Fibroblast of the conjunctiva (primary cell): ENCODE measurements around the gene BACH2.
"Not testable (repeated sequence)": the region's sequence is repeated elsewhere in the genome, so short reads cannot be mapped to it uniquely, and the experiment has no call there.

Experiments
- DNase-seq: peaks from one replicate; pipeline ENCODE4 v3.0.0-alpha.2; 2010; ENCODE audit warnings: low read depth

Gene BACH2

DNA sequence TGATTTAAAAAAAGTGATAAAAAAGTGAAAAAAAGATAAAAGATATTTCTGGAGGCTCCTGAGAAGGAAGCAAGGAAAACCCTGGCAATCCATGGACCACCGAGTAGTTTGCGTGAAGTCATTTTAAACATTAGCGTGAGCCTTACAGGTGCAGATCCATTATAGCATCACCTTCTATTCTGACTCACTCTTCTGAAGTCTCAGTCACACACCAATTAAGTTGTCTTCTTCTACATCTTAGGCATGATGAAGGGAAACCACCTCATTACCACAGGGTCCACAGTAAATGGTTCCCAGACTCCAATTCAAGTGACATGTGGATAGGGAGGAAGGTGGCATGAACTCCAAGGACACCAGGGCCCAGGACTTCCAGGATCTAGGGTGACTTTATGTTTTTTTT is 303.2 kb downstream of the BACH2 start:
- DNase-seq, result no peak

DNA sequence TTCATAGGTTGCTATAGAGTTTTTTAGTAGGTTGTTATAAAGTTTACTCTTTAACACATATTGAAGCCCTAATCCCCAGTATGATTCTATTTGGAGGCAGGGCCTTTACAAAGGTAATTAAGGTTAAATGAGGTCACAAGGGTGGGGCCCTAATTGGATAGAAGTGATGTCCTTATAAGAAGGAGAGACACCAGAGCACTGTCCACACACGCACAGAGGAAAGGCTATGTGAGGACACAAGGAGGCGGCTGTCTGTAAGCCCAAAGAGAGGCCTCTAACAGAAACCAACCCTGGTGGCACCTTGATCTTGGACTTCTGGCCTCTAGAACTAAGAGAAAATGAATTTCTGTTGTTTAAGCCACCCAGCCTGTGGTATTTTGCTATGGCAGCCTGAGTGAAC is 303.8 kb downstream of the BACH2 start:
- no peak for DNase-seq

DNA sequence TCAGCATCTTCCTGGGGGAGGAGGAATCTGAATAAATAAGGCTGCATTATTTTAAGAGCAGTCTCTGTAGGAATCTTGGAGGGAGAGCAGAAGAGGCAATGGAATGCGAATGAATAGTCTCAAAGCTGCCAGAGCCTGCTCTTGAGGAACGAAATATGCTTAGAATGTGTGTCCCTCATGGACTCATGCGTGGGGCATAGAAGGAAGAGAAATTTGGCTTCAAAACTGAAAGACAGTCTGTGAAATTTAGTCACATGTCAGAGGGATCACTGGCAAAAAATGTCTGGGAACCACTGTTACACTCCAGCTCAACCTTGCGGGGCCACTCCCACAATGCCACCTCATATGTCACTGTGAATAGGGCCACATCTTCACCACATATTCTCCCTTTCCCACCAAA is 306.9 kb downstream of the BACH2 start:
- DNase-seq, result no peak

DNA sequence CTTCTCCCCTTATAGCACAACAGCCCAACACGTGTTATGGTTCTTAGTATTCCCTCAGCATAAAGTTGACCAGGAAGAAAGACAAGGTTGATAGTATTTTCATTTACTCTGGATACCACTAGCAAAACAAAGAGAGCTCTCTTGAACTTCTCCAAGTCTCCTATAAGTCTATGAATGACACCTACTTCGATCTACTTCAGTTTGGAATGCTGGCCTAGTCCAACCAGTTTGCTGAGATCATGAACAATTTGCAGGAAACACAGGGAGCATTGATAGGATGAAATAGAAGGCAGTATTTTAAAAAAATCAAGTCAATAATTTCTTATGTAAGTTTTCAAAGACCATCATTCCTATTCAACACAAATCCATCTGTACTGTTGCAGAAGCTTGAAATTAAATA is 308.8 kb downstream of the BACH2 start:
- DNase-seq, result no peak

DNA sequence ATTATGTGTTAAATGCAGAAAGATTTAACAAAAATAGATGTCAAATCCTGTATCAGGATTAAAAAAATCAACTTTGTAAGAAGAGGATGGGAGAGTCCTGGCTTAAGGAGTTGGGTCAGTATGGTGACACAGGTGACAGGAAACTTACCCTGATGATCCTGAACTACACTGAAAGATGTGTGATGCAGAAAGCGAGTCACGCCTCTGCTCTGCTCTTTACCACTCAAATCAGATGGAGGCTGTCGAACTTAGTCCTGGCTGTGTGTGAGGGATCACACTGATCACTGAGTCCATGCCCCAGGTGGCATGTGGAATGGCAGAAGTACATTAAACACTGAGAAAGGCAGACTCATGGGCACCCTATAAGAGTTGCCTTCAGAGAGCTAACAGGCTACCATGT is 309.5 kb downstream of the BACH2 start:
- DNase-seq, result no peak

DNA sequence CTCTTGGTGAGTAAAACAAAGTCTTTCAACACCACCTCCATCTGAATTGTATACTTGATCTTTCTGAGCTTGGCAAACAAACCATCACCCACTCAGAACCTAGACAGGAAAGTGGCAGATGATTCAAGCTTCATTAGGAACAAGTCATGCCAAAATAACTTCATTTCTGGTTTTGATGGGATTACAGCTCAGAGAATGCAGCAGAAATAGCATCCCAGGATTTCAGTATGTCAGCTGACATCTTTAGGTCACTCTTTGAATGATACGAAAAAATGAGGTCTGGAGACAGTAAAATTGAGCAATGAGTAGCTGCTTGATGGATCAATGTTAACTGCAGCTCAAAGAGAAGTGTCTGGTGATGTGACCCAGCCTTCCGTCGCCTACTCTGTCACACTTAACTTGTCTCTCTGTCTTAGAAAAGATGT is 310.0 kb downstream of the BACH2 start:
- DNase-seq, result no peak

DNA sequence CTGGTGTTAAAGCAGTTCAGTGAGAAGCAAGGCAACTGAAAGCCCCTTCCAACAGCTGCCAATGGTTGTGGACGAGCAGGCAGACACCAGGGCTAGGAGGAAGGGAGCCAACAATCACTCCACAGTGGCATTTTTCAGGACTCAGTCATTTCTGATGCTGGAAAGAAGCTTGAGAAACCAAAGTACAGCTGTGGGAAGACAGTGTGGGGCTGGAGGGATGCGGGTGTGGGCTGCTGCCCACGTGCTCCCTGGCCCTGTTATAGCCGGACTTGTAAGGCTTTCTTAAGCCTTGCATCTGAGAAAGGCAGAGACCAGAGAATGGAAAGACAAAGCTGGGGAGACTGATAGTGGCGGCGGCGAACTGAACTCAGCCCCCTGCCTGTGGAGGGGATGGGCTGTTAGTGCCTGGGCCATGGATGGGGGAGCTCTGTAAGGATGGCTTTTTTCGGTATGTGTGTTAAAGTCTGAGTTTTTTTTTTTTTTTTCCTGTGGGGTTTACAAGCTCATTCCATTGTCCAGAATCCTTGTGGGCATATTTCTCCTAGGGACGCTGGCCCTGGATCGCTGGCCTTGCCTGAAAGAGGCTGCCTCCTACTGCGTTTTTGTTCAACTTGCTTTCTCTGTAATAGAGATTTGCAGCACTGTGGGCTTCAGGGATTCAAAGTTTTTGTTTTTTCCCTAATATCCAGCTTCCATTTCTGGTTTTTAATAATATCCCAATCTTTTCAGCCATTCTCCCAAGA is 310.7 kb downstream of the BACH2 start:
- peak; percentile 37 for DNase-seq

DNA sequence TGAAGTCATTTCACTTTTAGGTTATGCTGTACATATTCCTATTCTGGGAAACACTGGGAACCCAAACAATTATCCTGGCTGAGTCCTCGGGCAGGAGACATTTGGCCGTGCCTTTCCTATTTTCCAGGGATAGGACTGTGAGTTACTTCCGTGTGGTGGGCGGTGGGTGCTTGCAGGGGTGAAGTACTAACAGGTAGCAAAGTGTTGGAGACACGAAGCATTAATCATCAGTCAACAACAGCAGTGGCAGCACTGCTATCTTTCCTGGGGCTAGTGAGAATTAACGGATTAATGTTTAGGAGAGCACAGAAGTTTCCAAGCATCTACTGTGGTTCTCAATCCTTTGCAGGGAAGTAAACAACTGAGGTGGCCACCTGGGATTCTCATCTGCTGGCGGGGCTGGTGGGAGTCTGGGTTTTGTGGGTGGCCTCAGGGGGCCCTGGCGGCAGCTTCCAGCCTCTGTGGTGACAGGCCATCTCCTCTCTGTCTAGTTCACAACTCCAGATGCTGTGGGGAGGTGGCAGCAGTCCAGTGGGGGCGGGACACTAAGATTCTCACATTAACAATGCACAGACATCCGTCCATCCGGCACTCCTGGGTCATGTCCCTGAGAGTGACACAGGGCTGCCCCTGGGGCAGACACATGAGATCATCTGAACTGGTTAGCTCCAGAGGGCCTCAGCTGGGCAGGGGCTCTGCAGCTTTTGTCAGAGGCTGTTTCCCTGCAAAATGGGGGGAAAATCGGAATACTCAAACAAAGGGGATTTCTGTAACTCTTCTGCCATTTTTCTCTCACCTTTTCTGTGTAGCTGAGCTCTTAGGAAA is 311.5 kb downstream of the BACH2 start:
- no peak for DNase-seq

DNA sequence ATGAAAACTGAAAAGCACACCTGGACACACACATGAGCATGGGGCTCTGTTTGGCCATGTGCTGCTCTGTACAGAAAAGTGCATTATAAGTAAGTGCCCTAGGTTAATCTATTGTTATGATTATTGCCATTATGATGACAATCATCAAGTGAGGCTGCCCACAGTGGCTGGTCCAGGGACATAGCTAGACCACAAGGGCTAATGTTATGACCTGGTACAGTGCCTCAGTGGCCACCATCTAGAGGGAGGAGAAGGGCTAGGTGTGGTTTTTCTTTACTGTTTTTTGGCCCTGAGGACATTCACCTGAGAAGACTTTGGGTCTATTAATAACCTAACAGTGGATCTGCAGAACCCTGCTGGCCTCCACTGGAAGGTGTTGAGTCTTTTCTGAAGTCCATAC is 316.3 kb downstream of the BACH2 start:
- no peak for DNase-seq

DNA sequence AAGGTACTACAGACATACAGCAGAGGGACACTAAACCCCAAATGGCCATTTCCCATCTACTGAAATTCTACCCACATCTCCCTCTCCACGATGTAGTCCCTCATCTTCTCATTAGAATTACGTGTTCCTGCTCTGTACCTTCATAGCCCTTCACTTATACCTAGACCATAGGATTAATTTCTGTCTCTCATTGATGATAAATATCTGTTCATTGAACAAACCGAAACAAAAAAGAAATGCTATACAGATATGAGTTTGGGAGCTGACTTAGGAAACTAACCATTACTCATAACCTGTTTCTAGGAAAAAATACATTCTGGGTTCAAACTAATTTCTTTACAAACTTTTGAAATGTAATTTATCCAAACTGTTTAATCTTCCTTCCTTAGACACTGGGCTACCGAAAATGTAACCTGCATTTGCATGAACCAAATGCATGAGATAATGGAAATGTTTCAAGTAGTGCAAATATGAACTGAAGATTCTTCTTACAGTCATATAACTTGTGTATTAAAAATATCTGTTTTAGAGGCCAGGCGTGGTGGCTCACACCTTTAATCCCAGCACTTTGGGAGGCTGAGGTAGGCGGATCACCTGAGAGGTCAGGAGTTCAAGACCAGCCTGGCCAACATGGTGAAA is 317.0 kb downstream of the BACH2 start:
- no peak for DNase-seq

DNA sequence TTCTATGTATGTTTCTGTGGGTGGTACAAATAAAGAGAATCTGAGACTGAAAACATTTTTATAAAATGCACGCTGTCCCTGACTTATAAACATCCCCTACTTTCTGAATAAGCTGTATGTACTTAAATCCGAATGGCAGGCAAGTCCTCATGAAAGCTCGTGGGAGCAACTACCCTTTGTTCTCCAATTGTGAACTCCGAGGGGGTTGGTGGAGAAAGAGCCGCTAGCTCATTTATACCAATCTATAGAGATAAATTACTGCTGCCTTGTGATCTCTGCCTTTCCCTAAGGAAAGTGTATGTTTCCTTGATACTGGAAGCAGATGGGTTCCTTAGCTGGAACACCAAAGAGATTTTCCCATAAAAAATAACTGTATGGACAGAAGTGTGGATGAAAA is 317.9 kb downstream of the BACH2 start:
- no peak for DNase-seq

DNA sequence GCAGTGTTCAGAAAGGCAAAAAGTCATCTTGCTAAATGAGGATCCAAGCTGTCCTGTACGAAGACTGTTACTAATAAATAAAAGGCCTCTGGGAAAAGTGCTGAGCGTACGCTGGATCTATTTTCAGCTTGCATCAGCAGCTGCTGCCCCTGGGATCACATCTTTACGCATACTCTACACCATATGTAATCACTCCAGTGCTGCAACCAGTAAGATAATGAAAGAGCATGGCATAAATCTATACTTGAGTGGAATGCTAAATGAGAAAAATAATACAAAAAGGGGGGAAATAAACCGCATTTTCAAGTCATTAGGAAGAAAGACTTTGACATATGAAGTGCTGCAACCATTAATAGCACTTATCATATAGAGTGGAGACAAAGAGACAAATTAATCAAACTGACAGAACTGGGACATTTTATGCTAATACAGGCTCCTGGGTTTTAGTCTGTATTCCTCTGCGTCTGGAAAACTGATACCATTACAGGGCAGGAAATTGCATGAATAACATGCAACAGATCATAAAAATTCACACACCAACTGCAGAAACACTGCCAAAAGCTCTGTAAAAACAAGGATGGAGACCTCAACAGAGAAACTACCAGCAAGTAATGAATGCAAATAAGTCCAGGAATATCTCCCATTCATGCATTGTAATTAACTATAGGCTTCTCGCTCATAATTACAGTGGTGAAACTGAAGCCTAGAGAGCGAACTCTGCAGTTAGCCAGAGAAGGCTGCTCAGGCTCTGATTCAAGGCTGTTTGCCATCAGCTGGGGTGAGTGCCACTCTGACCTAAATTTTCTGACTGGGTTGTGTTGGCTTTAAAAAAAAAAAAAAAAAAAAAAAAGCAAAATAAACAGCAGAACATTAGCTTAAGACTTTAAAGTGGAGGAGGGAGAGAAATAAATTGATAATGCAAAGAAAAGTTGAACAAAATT is 318.6 kb downstream of the BACH2 start:
- peak; percentile 59 for DNase-seq

DNA sequence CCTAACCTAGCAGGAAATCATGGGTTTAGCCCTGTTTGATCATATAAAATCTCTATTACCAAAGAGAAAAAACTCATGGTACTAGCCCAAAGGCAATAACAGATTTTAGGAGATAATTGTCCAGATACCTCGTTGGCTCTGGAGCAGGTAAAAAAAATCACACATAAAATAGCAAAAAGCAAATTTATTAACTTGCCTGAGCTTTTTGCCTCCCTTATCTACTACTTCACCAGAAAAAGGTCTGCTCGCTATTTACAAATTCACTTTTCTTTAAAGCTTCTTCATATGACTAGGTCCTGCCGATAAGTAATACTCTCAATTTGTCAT is 320.0 kb downstream of the BACH2 start:
- DNase-seq, result no peak

DNA sequence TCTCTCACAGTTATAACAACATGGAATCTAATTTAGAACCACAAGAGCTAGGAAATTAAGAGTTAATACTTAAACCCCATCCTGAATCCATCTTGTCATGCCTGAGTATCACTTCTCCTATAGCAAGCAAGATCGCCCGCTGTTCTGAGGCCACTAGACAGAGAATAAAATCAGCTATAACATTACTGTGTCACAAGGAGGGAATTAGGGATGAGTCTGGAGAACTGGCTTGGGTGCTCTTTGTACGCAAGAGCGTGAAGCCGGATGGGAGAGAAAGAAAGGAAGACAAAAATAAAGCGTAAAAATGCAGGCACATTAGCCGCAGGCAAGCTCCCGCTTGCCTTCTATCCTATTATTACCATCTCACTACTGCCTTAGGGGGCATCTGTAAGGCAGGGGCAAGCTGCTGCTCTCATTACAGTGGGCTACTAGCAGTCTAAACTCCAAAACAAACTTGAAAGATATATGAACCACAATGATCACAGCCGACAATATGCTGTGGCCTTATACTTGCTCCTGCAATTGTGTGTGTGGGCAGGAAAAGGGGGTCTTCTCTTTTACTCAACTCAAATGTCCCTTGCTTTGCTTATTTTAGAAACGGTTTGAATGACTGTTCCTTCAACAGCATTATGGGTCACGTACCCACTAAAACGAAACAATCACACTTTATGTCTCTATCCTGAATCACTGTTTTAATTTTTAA is 320.5 kb downstream of the BACH2 start:
- no peak for DNase-seq

DNA sequence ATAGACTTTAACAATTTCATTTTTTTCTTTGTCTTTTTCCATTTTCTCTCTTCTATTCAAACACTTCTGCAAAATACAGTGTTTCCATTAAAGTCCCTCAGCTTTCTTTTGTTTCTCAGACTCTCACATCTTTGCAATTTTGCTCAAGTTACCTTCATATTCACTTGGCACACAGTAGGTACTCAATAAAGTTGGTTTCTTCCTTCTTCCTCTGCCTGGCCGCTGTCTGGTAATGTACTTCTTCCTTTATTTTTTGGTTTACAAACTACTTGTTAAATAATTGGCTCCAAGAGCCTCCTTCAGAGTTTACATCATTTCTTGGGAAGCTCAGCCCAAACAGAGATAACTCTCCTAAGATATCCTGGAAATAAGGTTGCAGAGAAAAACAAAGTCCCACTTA is 321.3 kb downstream of the BACH2 start:
- no peak for DNase-seq

DNA sequence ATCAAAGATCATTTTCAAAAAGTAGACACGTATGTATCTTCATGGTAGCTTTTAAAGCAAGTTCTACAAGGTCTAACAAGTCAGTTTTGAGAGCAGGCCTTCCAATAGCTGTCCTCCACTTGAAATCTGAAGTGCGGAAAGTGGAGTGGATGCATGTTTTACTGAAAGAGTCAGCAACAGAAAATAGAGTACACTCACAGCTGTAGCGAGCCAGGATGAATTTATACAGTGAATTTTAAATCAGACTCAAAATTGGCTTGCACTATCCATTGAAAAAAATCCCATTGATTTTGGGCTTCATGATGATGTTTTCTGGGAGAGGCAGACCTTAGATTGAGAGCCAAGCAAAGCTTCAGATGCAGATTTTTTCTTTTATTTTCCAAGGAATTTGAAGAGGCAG is 321.8 kb downstream of the BACH2 start:
- no peak for DNase-seq

DNA sequence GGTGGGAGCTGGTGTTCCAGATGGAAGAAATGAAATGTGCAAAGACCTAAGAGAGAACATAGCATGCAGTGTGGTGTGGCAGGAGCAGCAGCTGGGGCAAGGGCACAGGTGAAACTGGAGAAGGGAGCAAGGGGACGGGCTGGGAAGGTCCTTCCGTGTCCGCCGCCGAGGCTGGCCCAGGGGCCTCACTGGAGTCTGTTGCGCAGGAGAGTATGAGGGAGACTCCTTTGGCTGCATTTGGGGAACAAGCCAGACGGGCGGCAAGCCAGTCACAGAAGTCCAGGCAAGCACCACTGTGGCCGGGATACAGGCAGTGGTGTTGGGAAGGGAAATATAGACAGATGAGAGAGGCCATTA is 324.6 kb downstream of the BACH2 start:
- no peak for DNase-seq

DNA sequence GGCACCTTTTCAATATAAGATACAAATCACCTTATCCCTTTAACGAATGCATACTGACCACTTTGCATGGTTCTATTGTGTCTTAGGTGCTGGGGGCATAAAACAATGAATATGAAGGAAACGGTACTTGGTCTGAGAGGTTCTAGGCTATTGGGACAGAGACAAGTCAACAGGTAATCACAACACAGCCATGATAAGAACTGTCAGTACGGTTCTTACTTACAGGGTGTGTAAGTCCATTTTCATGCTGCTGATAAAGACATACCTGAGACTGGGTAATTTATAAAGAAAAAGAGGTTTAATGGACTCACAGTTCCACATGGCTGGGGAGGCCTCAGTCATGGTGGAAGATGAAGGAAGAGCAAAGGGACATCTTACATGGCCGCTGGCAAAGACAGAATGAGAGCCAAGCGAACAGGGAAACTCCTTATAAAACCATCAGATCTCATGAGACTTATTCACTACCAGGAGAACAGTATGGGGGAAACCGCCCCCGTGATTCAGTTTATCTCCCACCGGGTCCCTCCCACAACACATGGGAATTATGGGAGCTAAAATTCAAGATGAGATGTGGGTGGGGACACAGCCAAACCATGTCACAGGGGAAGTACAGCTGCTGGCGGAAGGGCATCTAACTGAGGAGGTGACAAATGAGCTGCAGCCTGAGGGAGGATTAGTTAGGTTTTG is 325.2 kb downstream of the BACH2 start:
- not testable (repeated sequence) for DNase-seq

DNA sequence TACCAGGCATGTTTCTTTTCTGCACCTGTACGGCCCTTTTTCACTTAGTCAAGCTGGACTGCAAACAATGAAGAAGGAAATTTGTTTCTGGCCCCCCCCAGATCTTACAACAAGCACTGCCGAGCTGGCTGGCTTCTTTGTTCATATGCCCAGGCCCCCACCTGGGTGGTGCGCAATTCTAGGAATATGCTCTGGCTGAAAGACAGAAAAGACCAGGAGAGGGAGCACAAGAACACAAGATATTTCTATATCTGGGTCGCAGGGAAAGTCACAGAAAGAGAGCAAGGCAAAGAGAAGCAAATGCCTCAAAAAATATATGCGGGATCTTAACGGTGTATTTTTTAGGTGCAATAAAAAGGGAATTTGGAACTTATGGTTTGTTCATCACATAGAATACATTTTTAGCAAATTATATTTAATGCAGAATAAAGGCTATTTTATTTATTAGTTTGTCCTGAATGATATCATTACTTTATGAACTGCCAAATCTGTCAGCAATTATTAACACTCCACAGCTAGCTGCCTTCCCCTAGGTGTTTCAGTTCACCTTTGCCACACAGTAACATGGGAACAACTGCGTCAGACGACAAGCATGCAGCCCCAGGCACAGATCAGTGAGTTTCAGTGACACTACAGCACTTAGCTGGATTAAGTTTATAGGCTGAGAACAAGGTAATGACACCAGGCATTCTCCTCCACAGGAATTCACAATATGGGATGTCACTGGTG is 325.9 kb downstream of the BACH2 start:
- DNase-seq, result peak; percentile 32

DNA sequence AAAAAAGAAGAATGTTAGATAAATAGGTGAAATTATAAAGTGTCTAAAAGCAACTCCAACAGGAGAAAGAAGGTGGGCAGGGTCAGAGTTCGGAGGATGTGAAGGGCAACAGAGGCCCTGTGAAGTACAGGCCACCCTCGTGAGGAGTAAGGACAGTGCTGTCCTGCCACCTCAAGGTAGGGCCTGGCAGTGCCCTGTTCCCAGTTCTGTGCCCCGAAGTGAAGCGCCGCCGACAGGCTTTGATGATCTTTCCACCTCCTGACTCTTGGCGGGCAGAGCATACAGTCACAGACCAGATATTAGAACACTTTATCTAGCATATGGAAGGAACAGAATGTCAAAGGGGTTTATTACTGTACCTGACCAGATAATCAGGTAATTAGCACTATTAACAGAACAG is 326.6 kb downstream of the BACH2 start:
- DNase-seq, result no peak
